H9 (cell line): Measurements from ENCODE around the gene RIOK2. TPM values are rescaled to one million over a fixed set of nuclear protein-coding genes. Genes with fewer than 3 reads are reported as not detected.

Experiments
- DNase-seq: peaks from one replicate; pipeline ENCODE4 v3.0.0-alpha.2; 2017
- H2AFZ ChIP-seq: one replicate; pipeline ENCODE4 v1.6.1; 2013; ENCODE audit warnings: mild to moderate bottlenecking, low read length, control low read depth, moderate library complexity
- H2AK5ac ChIP-seq: 2 replicates; pipeline ENCODE4 v1.6.1; 2013; ENCODE audit warnings: low read length, control low read depth, mixed read lengths; ENCODE audit not compliant: insufficient read length
- H2BK120ac ChIP-seq: one replicate; pipeline ENCODE4 v1.6.1; 2013; ENCODE audit warnings: low read depth, mild to moderate bottlenecking, low read length, control low read depth, inconsistent platforms; ENCODE audit not compliant: poor library complexity, severe bottlenecking
- H2BK12ac ChIP-seq: 2 replicates; pipeline ENCODE4 v1.6.1; 2013; ENCODE audit warnings: low read length, control low read depth, mixed read lengths, low read depth; ENCODE audit not compliant: insufficient read length
- H2BK15ac ChIP-seq: 2 replicates; pipeline ENCODE4 v1.6.1; 2013; ENCODE audit warnings: low read depth, low read length, control low read depth
- H2BK20ac ChIP-seq: one replicate; pipeline ENCODE4 v1.6.1; 2013; ENCODE audit warnings: low read depth, mild to moderate bottlenecking, low read length, control low read depth, inconsistent platforms; ENCODE audit not compliant: poor library complexity, severe bottlenecking
- H2BK5ac ChIP-seq: 2 replicates; pipeline ENCODE4 v1.6.1; 2013; ENCODE audit warnings: low read length, control low read depth, mixed read lengths; ENCODE audit not compliant: insufficient read length
- H3K14ac ChIP-seq: 2 replicates; pipeline ENCODE4 v1.6.1; 2013; ENCODE audit warnings: low read length, control low read depth; ENCODE audit not compliant: insufficient read depth
- H3K18ac ChIP-seq: 2 replicates; pipeline ENCODE4 v1.6.1; 2013; ENCODE audit warnings: low read depth, mild to moderate bottlenecking, mixed read lengths, low read length, control low read depth; ENCODE audit not compliant: insufficient read length
- H3K23ac ChIP-seq: 2 replicates; pipeline ENCODE4 v1.6.1; 2013; ENCODE audit warnings: low read length, control low read depth, mixed read lengths, low read depth; ENCODE audit not compliant: insufficient read length
- H3K23me2 ChIP-seq: 2 replicates; pipeline ENCODE4 v1.6.1; 2013; ENCODE audit warnings: low read depth, mild to moderate bottlenecking, mixed read lengths, low read length, control low read depth; ENCODE audit not compliant: insufficient read length, poor library complexity, severe bottlenecking
- H3K27ac ChIP-seq: 2 replicates; pipeline ENCODE4 v1.5.1; 2013; ENCODE audit warnings: low read length, control low read depth, mixed read lengths, low read depth; ENCODE audit not compliant: insufficient read length
- H3K27me3 ChIP-seq: 2 replicates; pipeline ENCODE4 v1.6.1; 2013; ENCODE audit warnings: low read length, control low read depth, inconsistent platforms; ENCODE audit not compliant: insufficient read depth
- H3K4ac ChIP-seq: 2 replicates; pipeline ENCODE4 v1.6.1; 2013; ENCODE audit warnings: low read depth, mild to moderate bottlenecking, control low read depth, inconsistent platforms, low read length, moderate library complexity
- H3K4me1 ChIP-seq: 2 replicates; pipeline ENCODE4 v1.6.1; 2013; ENCODE audit warnings: low read length, control low read depth, inconsistent platforms; ENCODE audit not compliant: insufficient read depth
- H3K4me2 ChIP-seq: 2 replicates; pipeline ENCODE4 v1.6.1; 2013; ENCODE audit warnings: low read length, control low read depth, mixed read lengths; ENCODE audit not compliant: insufficient read length, insufficient read depth
- H3K56ac ChIP-seq: 2 replicates; pipeline ENCODE4 v1.6.1; 2013; ENCODE audit warnings: low read depth, mild to moderate bottlenecking, mixed read lengths, low read length, control low read depth; ENCODE audit not compliant: insufficient read length
- H3K79me1 ChIP-seq: 2 replicates; pipeline ENCODE4 v1.6.1; 2013; ENCODE audit warnings: low read depth, mild to moderate bottlenecking, moderate library complexity, low read length, control low read depth, inconsistent platforms; ENCODE audit not compliant: insufficient read depth, poor library complexity, severe bottlenecking
- H3K79me2 ChIP-seq: 2 replicates; pipeline ENCODE4 v1.6.1; 2013; ENCODE audit warnings: low read length, control low read depth, inconsistent platforms; ENCODE audit not compliant: insufficient read depth
- H3K9ac ChIP-seq: 2 replicates; pipeline ENCODE4 v1.6.1; 2013; ENCODE audit warnings: low read length, control low read depth, mixed read lengths; ENCODE audit not compliant: insufficient read length; ENCODE audit errors: extremely low read depth
- H3K9me3 ChIP-seq: one replicate; pipeline ENCODE4 v1.6.1; 2013; ENCODE audit warnings: low read depth, low read length, inconsistent platforms; ENCODE audit not compliant: control insufficient read depth
- H3T11ph ChIP-seq: one replicate; pipeline ENCODE4 v1.6.1; 2013; ENCODE audit warnings: mild to moderate bottlenecking, low read length, control low read depth, inconsistent platforms
- H4K20me1 ChIP-seq: one replicate; pipeline ENCODE4 v1.6.1; 2013; ENCODE audit not compliant: control insufficient read depth, insufficient read length, insufficient read depth
- H4K5ac ChIP-seq: 2 replicates; pipeline ENCODE4 v1.6.1; 2013; ENCODE audit warnings: low read depth, mild to moderate bottlenecking, mixed read lengths, low read length, control low read depth; ENCODE audit not compliant: insufficient read length
- H4K8ac ChIP-seq: replicated peaks from 2 replicates; pipeline ENCODE4 v1.6.1; 2013; ENCODE audit warnings: low read length, control low read depth, mixed read lengths, low read depth; ENCODE audit not compliant: insufficient read length
- H4K91ac ChIP-seq: 2 replicates; pipeline ENCODE4 v1.6.1; 2013; ENCODE audit warnings: low read depth, mild to moderate bottlenecking, moderate library complexity, mixed read lengths, low read length, control low read depth; ENCODE audit not compliant: insufficient read length
- H3K27ac Mint-ChIP-seq, 3 experiments: 2 replicates in 2 of 3; 3 replicates in 1 of 3; pipeline ENCODE4 v1.8.0; 2020 to 2021; ENCODE audit warnings: mixed read lengths in 3 of 3, mild to moderate bottlenecking in 1 of 3, moderate library complexity in 1 of 3
- H3K27me3 Mint-ChIP-seq: 2 replicates; pipeline ENCODE4 v1.8.0; 2021; ENCODE audit warnings: low read depth, mild to moderate bottlenecking, moderate library complexity, mixed read lengths
- H3K36me3 Mint-ChIP-seq, 3 experiments: 2 replicates in 2 of 3; 3 replicates in 1 of 3; pipeline ENCODE4 v1.8.0; 2020 to 2021; ENCODE audit warnings: low read depth in 3 of 3, mixed read lengths in 3 of 3; ENCODE audit not compliant: insufficient read depth in 1 of 3
- H3K4me1 Mint-ChIP-seq, 2 experiments: 2 replicates each; pipeline ENCODE4 v1.8.0; 2020; ENCODE audit warnings: mixed read lengths in 2 of 2
- H3K4me3 Mint-ChIP-seq, 2 experiments: 2 replicates in 1 of 2; 3 replicates in 1 of 2; pipeline ENCODE4 v1.8.0; 2020 to 2021; ENCODE audit warnings: mild to moderate bottlenecking in 2 of 2, mixed read lengths in 2 of 2, moderate library complexity in 1 of 2
- H3K9me3 Mint-ChIP-seq, 2 experiments: 2 replicates in 1 of 2; 3 replicates in 1 of 2; pipeline ENCODE4 v1.8.0; 2020; ENCODE audit warnings: mild to moderate bottlenecking in 2 of 2, mixed read lengths in 2 of 2, moderate library complexity in 1 of 2
- CTCF ChIP-seq: fragments of 200-600 bp; sonication (generic); conservative IDR thresholded peaks from 3 replicates; pipeline ENCODE4 v1.8.0; 2021; ENCODE audit warnings: antibody characterized with exemption, mild to moderate bottlenecking
- WGBS: extraction: QIAGEN DNeasy Blood & Tissue Kit; methylation state at CpG from one replicate; pipeline ENCODE4 v1.1.7; 2013; ENCODE audit warnings: missing lambda C conversion rate, low lambda C conversion rate, mixed read lengths; ENCODE audit not compliant: insufficient read length; ENCODE audit errors: extremely low coverage; 5-methylcytosine and 5-hydroxymethylcytosine counted together
- total RNA-seq: library from RNA; stranded (reverse); gene quantifications from 2 replicates; pipeline ENCODE4 v1.2.1, GENCODE V29; 2021

The RIOK2 gene
- total RNA-seq, 1 experiment from 2014 or later, result 39.5 TPM

GRCh38 chr5:97182571-97183099, 412 bp downstream of the RIOK2 start:
- peaks cover 5 to 7% of the 10 kb centered on the region in 2 experiments; a peak in 4 of 5 replicates for H3K9me3 Mint-ChIP-seq
- peaks cover 22 to 34% (median 31%) of the 10 kb centered on the region in 3 experiments for H3K36me3 Mint-ChIP-seq
- Histone ChIP-seq H3K4ac (no peak overlapping the region), H3K56ac (no peak overlapping the region), H2BK120ac (no peak overlapping the region), H4K20me1 (no peaks in the 10 kb centered on the region), H3K27ac (peak overlapping the region; percentile 35), H3K27me3 (no peaks in the 10 kb centered on the region), H3K9me3 (no peaks in the 10 kb centered on the region), H3K14ac (peak overlapping the region; percentile 92; the same call in 1 of the 2 replicates), H3K79me2 (peaks cover 9% of the 10 kb centered on the region), H3K4me2 (peak overlapping the region; percentile 56), H4K5ac (no peak overlapping the region), H2AK5ac (no peak overlapping the region), H3K4me1 (no peaks in the 10 kb centered on the region), H3K23ac (no peak overlapping the region), H2BK15ac (no peak overlapping the region), H3K79me1 (peaks cover 2% of the 10 kb centered on the region), H2BK12ac (no peak overlapping the region), H2AFZ (peak overlapping the region; percentile 96), H3K23me2 (no peaks in the 10 kb centered on the region), H4K91ac (no peak overlapping the region), H4K8ac (no peak overlapping the region), H3K18ac (peak overlapping the region; percentile 84), H2BK5ac (peak overlapping the region; percentile 49), H3K9ac (peak overlapping the region; percentile 98), H2BK20ac (no peak overlapping the region), H3T11ph (no peak overlapping the region)
- H3K4me3 Mint-ChIP-seq, result peak overlapping the region; percentile 96 to 97
- WGBS, result no CpG with 5 or more reads among the region's 12 CpGs
- TF ChIP-seq CTCF, result no peak
- H3K27ac Mint-ChIP-seq, result peak overlapping the region; percentile 99 to 100 (median 99)
- H3K4me1 Mint-ChIP-seq, result peaks cover 12 to 13% of the 10 kb centered on the region in 2 experiments
- no peak for DNase-seq
- H3K27me3 Mint-ChIP-seq, result peaks cover 31% of the 10 kb centered on the region
